HG03159 (cell line): ENCODE measurements around the gene EEFSEC.

Experiments used
- ATAC-seq: cut with Tn5 transposase; IDR thresholded peaks from one replicate; pipeline ENCODE4 v1.9.1; 2021; ENCODE audit warnings: mild to moderate bottlenecking, moderate library complexity; ENCODE audit not compliant: unreplicated experiment

The EEFSEC gene

GRCh38 chr3:128215800-128216495, 62.7 kb downstream of the EEFSEC start:
- ATAC-seq = no peak

GRCh38 chr3:128217702-128218547, 64.6 kb downstream of the EEFSEC start:
- no peak for ATAC-seq

- no peak for ATAC-seq
Measured at GRCh38 chr3:128218548-128219257, 65.4 kb downstream of the EEFSEC start.

GRCh38 chr3:128221328-128221727, 68.0 kb downstream of the EEFSEC start:
- no peak for ATAC-seq

- no peak for ATAC-seq
Measured at GRCh38 chr3:128222796-128223385, 69.6 kb downstream of the EEFSEC start.

- no peak for ATAC-seq
Measured at GRCh38 chr3:128226186-128226725, 73.0 kb downstream of the EEFSEC start.

- no peak for ATAC-seq
Measured at GRCh38 chr3:128226795-128227395, 73.6 kb downstream of the EEFSEC start.

GRCh38 chr3:128227507-128227906, 74.2 kb downstream of the EEFSEC start:
- no peak for ATAC-seq

GRCh38 chr3:128228366-128228910, 75.2 kb downstream of the EEFSEC start:
- no peak for ATAC-seq

GRCh38 chr3:128229106-128229857, 76.0 kb downstream of the EEFSEC start:
- ATAC-seq = no peak

- ATAC-seq = no peak
Measured at GRCh38 chr3:128231606-128232005, 78.3 kb downstream of the EEFSEC start.

- no peak for ATAC-seq
Measured at GRCh38 chr3:128232376-128233178, 79.3 kb downstream of the EEFSEC start.

GRCh38 chr3:128235207-128235926, 82.1 kb downstream of the EEFSEC start:
- no peak for ATAC-seq

- ATAC-seq = no peak
Measured at GRCh38 chr3:128236657-128237056, 83.4 kb downstream of the EEFSEC start.

- ATAC-seq = no peak
Measured at GRCh38 chr3:128237348-128238183, 84.3 kb downstream of the EEFSEC start.

GRCh38 chr3:128238184-128238489, 84.9 kb downstream of the EEFSEC start:
- ATAC-seq = no peak

GRCh38 chr3:128239304-128239703, 86.0 kb downstream of the EEFSEC start:
- ATAC-seq = no peak
